SK-N-MC (cell line): ENCODE results near the gene MISP3.

Source experiments
- EZH2 ChIP-seq: fragments of 200-600 bp; sonication (generic); IDR thresholded peaks from one replicate; pipeline ENCODE4 v1.6.1; 2017; ENCODE audit warnings: antibody characterized with exemption
- FOXP2 ChIP-seq: optimal IDR thresholded peaks from 2 replicates; pipeline ENCODE3; 2011; ENCODE audit warnings: mild to moderate bottlenecking, moderate library complexity; ENCODE audit not compliant: insufficient read depth; ENCODE audit errors: extremely low read length, control extremely low read depth
- POLR2AphosphoS5 ChIP-seq: IDR thresholded peaks from 2 replicates; pipeline ENCODE4 v1.6.1; 2012; ENCODE audit warnings: mild to moderate bottlenecking, low read depth, low read length, borderline replicate concordance

DNA sequence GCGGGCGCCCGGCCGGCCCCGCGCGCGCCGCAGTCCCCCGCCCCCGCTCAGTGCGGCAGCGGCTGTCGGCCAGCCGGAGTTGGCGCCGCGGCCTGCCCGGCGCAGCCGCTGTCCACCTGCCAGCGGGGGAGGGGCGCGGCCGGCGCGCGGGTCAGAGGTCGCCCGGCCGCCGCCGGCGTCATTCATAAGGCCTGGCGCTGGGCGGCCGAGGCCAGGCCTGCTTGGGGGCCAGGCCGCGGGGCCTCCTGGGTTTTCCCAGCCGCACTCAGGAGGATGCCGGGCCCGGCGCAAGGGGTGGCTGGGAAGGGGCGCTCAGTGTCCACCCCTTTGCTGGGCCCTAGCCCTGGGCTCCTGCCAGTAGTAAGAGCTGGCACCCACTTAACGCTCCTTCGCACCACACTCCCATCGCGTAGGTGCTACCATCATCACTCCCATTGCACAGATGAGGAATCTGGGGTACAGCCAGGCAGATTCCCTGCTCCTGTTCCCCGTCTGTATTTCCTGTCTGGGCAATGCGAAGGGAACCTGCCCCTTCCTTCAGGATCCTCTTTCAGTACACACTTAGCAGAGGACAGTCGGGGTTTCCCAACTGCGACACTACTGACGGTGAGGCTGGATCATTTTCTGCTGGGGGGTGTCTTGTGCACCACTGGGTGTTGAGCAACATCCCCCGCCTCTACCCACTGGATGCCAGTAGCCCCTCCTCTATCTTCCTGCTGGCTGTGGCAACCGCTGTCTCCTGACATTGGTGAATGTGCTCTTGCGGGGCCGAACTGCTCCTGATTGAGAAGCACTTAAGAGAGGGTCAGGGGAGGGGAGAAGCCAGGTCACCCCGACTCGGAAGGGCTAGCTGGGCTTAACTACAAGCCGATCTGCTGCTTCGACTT is 45.8 kb downstream of the MISP3 start:
- TF ChIP-seq POLR2AphosphoS5 (no peak), EZH2 (no peak), FOXP2 (no peak)
